Hematopoietic multipotent progenitor cell (in vitro differentiated cells): ENCODE results near the gene DHRS7B. TPM values are rescaled to one million over a fixed set of nuclear protein-coding genes. Genes with fewer than 3 reads are reported as not detected.
A peak's percentile ranks its signal among the peaks of the same experiment; 100 is the strongest.
"Not testable (repeated sequence)": the region's sequence is repeated elsewhere in the genome, so short reads cannot be mapped to it uniquely, and the experiment has no call there.

Source experiments
- DNase-seq, 3 donors: peaks; one replicate each; pipeline ENCODE4 v3.0.0-alpha.2; 2011 to 2015; ENCODE audit warnings: low read depth in 2 of 3, low spot score in 2 of 3
- total RNA-seq: library from RNA; depleted of rRNA; stranded (reverse); fragments of >200 nt; gene quantifications from one replicate; pipeline ENCODE4 v1.2.3, GENCODE V29; 2012

Gene DHRS7B
- 41.5 TPM for total RNA-seq

GRCh38 chr17:21126645-21127508 is at the start of gene DHRS7B:
Gene DHRS7B, plus strand, starts transcription at chr17:21126964. Its CDS starts 8 bp downstream, at chr17:21126972.
- DNase-seq = peak; percentile 94 to 98 (median 96)

- DNase-seq = no peak
These were observed 49.5 kb upstream of the DHRS7B start for GRCh38 chr17:21077281-21077680.

- DNase-seq = no peak
These were observed 48.6 kb upstream of the DHRS7B start for GRCh38 chr17:21078016-21078780.

- no peak for DNase-seq
These were observed 47.6 kb upstream of the DHRS7B start for GRCh38 chr17:21079196-21079595.

GRCh38 chr17:21082001-21082436 is 44.7 kb upstream of the DHRS7B start:
- DNase-seq = no peak

GRCh38 chr17:21085280-21085679 is 41.5 kb upstream of the DHRS7B start:
- DNase-seq = not testable (repeated sequence)

- no peak for DNase-seq
These were observed 41.1 kb upstream of the DHRS7B start for GRCh38 chr17:21085707-21086106.

- no peak for DNase-seq
These were observed 37.6 kb upstream of the DHRS7B start for GRCh38 chr17:21089145-21089544.

GRCh38 chr17:21089933-21090901 is 36.5 kb upstream of the DHRS7B start:
- DNase-seq = no peak

- DNase-seq = peak in 1 of 3 donors; percentile 50
These were observed 35.7 kb upstream of the DHRS7B start for GRCh38 chr17:21090902-21091618.

GRCh38 chr17:21094298-21094704 is 32.5 kb upstream of the DHRS7B start:
- DNase-seq = no peak

GRCh38 chr17:21095735-21096134 is 31.0 kb upstream of the DHRS7B start:
- DNase-seq = no peak

GRCh38 chr17:21096874-21097273 is 29.9 kb upstream of the DHRS7B start:
- no peak for DNase-seq

- peak in 2 of 3 donors; percentile 85 to 86 for DNase-seq
These were observed 27.7 kb upstream of the DHRS7B start for GRCh38 chr17:21098934-21099689.

GRCh38 chr17:21100636-21101035 is 26.1 kb upstream of the DHRS7B start:
- no peak for DNase-seq

GRCh38 chr17:21104608-21105007 is 22.2 kb upstream of the DHRS7B start:
- DNase-seq = no peak

- DNase-seq = no peak
These were observed 21.5 kb upstream of the DHRS7B start for GRCh38 chr17:21105064-21105894.

- no peak for DNase-seq
These were observed 20.4 kb upstream of the DHRS7B start for GRCh38 chr17:21106316-21106715.
